Measurements from ENCODE around the gene FAM216A.

- TF ChIP-seq, protein P1, sequence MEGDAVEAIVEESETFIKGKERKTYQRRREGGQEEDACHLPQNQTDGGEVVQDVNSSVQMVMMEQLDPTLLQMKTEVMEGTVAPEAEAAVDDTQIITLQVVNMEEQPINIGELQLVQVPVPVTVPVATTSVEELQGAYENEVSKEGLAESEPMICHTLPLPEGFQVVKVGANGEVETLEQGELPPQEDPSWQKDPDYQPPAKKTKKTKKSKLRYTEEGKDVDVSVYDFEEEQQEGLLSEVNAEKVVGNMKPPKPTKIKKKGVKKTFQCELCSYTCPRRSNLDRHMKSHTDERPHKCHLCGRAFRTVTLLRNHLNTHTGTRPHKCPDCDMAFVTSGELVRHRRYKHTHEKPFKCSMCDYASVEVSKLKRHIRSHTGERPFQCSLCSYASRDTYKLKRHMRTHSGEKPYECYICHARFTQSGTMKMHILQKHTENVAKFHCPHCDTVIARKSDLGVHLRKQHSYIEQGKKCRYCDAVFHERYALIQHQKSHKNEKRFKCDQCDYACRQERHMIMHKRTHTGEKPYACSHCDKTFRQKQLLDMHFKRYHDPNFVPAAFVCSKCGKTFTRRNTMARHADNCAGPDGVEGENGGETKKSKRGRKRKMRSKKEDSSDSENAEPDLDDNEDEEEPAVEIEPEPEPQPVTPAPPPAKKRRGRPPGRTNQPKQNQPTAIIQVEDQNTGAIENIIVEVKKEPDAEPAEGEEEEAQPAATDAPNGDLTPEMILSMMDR (IDR thresholded peaks at IDR 0.05): no peak
- TF ChIP-seq POLR2A (IDR thresholded peaks at IDR 0.05) (no peak), POLR2AphosphoS5 (IDR thresholded peaks at IDR 0.05; ENCODE audit: insufficient read depth in 1 of 2, low read depth in 1 of 2) (no peak)
These were observed 66.2 kb downstream of the FAM216A start for GRCh38 chr12:110534811-110535210.

Measured in vagina (tissue), 2 donors.